ENCODE measurements around the gene CELF1. TPM values are rescaled to one million over a fixed set of nuclear protein-coding genes. Genes with fewer than 3 reads are reported as not detected.

The CELF1 gene
- total RNA-seq, 1 donor, result 128 TPM

DNA sequence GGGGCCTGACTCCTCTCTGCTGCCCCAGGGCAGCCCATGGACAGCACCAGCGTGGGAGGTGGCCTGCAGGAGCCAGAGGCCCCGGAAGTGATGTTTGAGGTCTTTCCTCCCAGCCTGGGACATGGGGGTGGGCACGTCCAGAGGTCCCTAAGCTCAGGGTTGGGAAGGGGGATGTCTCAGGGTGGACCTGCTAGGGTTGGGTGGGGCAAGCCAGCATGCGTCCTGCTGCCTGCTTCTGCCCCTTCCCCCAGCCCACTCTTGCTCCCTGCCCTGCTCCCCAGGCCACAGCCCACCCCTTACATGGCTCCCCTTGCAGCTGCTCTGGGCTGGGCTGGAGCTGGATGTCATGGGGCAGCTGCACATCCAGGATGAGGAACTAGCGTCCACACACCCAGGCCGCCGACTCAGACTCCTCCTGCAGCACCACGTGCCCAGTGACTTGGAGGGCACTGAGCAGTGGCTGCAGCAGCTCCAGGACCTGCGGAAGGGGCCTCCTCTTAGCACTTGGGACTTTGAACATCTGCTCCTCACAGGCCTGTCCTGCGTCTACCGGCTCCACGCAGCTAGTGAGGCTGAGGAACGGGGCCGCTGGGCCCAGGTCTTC, 34.9 kb upstream of the CELF1 start:
- no peak for DNase-seq (ENCODE audit: low read depth)
- TF ChIP-seq, protein P1, sequence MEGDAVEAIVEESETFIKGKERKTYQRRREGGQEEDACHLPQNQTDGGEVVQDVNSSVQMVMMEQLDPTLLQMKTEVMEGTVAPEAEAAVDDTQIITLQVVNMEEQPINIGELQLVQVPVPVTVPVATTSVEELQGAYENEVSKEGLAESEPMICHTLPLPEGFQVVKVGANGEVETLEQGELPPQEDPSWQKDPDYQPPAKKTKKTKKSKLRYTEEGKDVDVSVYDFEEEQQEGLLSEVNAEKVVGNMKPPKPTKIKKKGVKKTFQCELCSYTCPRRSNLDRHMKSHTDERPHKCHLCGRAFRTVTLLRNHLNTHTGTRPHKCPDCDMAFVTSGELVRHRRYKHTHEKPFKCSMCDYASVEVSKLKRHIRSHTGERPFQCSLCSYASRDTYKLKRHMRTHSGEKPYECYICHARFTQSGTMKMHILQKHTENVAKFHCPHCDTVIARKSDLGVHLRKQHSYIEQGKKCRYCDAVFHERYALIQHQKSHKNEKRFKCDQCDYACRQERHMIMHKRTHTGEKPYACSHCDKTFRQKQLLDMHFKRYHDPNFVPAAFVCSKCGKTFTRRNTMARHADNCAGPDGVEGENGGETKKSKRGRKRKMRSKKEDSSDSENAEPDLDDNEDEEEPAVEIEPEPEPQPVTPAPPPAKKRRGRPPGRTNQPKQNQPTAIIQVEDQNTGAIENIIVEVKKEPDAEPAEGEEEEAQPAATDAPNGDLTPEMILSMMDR (IDR thresholded peaks at IDR 0.05; ENCODE audit: insufficient read depth, low read depth, low read length), result no peak
- no peak overlapping the region for H3K4me3 ChIP-seq (ENCODE audit: low read depth, low read length)

DNA sequence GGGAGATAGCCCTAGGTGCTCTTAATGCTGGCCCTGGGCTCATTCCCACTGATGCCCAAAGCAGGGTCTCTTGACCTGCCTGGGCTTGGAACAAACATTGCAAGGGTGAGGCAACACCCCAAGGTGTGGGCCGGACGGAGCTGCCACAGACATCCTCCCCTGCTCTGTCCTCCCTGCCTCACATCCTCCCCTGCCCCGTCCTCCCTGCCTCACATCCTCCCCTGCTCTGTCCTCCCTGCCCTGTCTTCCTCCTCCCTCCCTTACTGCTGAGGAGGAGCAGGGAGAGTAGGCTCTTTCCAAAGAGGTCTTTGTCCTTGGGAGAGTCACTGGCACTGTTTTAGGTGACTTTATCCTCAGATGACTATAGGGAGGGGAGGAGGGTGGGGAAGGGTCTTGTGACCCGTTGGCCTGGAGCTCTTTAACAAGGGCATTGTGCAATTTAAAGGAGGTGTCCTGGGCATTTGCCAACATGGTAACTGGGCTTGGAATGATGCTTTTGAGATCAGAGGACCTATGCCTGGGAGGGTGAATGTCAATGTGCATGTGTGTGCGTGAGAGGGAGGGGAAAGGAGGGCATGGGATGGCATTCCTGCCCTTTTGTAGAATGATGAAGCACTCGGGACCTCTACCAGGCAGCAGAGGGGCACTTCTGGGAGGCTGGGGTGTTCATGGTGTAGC, 34.2 kb upstream of the CELF1 start:
- TF ChIP-seq, protein P1 (IDR thresholded peaks at IDR 0.05; ENCODE audit: insufficient read depth, low read depth, low read length), result no peak
- DNase-seq (ENCODE audit: low read depth), result no peak
- H3K4me3 ChIP-seq (ENCODE audit: low read depth, low read length), result no peak overlapping the region

DNA sequence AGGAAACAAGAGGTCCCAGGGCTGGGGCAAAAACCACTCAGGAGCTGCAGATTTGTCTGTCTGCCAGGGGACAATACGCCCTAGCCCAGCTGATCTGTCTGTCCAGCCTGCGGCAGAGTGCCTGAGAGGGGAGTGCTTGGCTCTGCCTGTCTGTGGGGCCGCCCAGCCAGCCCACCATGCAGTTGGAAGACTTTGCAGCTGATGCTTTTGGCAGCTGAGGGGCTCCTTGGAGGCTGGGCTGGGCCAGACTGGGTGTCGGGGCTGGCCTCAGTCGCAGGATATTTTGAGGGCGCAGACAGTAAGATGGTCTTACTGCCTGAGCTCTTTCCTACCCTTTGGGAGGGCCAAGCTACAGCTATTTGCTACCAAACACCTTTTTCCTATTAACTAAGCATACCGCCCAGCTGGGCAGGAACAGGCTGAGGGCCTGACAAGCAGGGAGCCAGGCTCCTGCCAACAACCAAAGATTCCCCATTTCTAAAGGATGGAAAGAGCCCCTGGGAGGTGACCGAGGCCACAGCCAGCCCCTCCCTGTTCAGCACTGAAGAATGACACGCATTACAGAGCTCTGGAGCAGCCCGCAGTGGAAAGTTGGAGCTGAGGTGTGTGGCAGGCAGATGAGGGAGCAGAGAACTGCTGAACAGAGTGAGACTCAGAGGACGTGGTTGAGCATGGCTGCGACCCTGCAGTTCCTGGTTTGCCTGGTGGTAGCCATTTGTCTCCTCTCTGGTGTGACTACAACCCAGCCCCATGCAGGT, 33.3 kb upstream of the CELF1 start, which contains the start of gene FAM180B:
Gene FAM180B, plus strand, starts transcription at position 581 of the 758 bp plus-strand sequence. Its CDS starts 91 bp downstream, at position 672.
- TF ChIP-seq, protein P1 (IDR thresholded peaks at IDR 0.05; ENCODE audit: insufficient read depth, low read depth, low read length), result no peak
- no peak for DNase-seq (ENCODE audit: low read depth)
- no peak within 1 kb of the TSS for H3K4me3 ChIP-seq (ENCODE audit: low read depth, low read length)

DNA sequence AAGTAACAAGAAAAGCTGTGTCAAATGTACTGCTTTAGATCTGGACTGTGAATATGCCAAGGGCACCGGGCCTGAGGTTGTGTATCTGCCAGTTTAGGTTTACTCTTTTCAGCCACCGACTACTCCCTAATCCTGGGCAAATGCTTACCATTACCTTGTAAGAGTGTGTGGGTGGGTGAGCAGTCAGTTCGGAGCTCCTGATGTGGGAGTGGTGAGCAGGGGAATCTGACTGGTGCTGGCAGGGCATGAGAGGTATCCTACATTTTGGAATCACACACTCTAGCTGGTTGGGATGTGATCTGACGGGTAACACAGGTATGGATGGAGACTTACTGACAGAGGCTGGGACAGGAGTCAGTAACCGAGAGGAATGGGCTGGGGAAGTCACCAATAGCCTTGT, 30.9 kb upstream of the CELF1 start:
- DNase-seq (ENCODE audit: low read depth), result no peak
- H3K4me3 ChIP-seq (ENCODE audit: low read depth, low read length), result no peak overlapping the region
- TF ChIP-seq, protein P1 (IDR thresholded peaks at IDR 0.05; ENCODE audit: insufficient read depth, low read depth, low read length), result no peak

DNA sequence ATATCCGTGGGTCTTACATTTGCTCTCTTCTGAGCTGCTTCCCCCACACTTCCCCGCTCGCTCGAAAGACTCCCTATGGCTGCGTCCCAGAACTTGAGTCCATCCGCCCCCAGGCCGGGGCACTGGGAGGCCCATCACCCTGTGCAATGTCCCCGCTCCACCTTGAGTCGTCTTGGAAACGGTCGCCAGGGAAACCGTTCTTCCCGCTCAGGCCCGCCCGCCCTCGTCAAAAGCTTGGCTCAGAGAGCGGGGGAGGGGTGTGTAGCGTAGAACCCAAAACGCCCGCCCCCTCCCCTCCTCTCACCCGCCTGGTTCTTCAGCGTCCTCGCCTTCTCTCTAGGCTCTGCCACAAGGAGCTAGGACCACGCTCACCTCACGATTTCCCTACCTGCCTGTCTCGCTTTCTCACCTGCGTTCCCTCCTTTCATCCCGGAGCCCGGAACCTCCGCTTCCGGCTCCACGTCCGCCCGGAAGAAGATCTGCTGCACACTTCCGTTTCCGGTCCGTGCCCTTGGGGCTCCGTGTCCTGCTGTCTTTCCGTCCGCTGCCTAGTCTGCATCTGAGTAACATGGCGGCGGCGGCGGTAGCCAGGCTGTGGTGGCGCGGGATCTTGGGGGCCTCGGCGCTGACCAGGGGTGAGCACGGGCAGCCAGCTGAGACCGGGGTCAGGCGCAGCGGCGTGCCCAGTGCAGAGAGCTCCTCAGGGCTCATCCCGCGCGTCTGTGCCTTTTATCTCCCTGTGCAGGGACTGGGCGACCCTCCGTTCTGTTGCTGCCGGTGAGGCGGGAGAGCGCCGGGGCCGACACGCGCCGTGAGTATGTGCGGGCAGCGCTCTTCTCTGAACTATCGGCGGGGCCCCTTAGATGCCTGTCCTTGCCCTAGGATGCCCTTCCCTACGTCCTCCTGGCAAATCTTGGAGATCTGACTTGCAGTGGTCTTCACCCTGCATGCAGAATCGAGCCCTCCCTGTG, 25.9 kb upstream of the CELF1 start, which contains the start of the genes KBTBD4 and NDUFS3:
Gene KBTBD4, minus strand, starts transcription at position 447 of the 971 bp plus-strand sequence. Its CDS starts 19 bp downstream, at position 428.
Gene NDUFS3, plus strand, starts transcription at position 551 of the 971 bp plus-strand sequence. Its CDS starts 18 bp downstream, at position 569.
- TF ChIP-seq, protein P1 (IDR thresholded peaks at IDR 0.05; ENCODE audit: insufficient read depth, low read depth, low read length), result no peak
- DNase-seq (ENCODE audit: low read depth), result peak; percentile 92
- peak within 1 kb of the TSS; percentile 96 for H3K4me3 ChIP-seq (ENCODE audit: low read depth, low read length)
